GM18511 (cell line): ENCODE results near the gene CAMKK2.
"Not testable (repeated sequence)": the region's sequence is repeated elsewhere in the genome, so short reads cannot be mapped to it uniquely, and the experiment has no call there.

Source experiments
- ATAC-seq: cut with Tn5 transposase; IDR thresholded peaks from one replicate; pipeline ENCODE4 v1.9.1; 2021; ENCODE audit warnings: mild to moderate bottlenecking, moderate library complexity; ENCODE audit not compliant: unreplicated experiment

Gene CAMKK2

DNA sequence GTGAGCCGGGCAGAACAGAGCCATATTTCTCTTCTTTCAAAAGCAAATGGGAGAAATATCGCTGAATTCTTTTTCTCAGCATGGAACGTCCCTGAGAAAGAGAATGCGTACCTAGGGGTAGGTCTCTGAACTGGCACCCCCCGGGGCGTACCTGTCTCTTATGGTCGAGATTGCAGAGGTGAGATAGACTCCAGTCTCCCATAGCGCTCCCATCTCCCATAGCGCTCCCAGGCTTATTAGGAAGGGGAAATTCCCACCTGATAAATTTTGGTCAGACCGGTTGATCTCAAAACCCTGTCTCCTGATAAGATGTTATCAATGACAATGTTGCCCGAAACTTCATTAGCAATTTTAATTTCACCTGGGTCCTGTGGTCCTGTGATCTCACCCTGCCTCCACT, 16.0 kb downstream of the CAMKK2 start:
- ATAC-seq: not testable (repeated sequence)

DNA sequence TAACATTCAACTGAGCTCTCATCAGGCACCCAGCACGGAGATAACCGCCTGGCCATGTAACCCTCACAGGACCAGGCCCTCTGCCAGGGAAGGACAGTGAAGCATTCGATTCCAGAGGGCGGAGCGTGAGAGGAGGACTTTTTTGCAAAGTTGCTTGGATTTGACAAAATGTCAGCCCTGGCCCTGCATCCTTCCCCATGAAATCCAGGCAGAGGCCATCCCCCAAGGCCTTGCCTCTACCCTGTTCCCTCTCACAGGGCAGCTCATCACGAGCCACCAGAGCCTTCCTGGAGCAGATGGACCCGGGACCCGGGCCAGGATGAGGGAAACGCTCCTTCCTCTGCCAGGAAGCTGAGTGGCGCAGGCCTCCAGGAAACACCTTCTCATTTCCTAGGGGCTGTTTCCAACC, 17.0 kb downstream of the CAMKK2 start:
- ATAC-seq: no peak

DNA sequence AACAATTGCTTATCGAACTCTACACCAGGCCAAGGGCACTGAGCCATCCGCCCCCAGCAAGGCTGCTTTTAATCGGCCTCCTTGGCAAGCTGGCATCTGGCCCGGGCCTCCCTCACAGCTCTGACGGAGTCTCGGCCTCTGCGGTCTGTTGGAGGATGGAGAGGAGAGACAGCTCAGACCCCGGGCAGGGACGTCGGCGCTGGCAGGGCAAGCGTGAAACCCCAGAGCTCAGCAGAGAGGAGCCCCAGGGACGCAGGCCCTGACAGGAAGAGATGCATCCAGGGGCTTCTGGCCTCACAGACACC, 17.5 kb downstream of the CAMKK2 start:
- ATAC-seq: no peak

DNA sequence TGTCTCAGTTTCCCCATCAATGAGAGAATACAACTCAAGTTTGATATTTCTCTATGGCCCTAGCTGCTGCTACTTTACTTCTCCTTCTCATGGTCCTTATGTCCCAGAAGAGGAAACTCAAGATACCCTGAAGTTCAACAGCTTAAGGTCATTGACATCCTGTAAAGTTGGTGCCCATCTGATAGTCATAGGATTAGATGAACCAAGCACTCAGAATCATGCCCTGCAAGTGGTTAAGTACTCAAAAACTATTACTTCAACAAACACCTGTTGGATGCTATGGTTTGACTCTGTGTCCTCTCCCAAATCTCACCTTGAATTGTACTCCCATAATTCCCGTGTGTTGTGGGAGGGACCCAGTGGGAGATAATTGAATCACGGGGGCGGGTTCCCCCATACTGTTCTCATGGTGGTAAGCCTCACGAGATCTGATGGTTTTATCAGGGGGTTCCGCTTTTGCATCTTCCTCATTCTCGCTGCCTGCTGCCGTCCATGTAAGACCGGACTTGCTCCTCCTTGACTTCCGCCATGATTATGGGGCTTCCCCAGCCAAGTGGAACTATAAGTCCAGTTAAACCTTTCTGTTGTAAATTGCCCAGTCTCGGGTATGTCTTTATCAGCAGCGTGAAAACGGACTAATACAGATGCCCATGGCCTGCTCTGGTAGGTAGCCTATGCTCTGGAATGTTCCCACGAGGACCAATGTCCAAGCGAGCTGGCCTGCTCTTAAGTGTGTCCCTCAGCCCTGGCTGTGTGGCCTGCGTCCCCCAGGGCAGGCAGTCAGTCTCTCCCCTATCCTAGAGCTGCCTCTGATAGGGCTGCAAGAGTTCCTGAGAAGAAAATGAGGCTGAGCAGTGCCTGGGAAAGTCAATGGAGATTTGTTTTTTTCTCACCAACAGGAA, 18.1 kb downstream of the CAMKK2 start:
- no peak for ATAC-seq

DNA sequence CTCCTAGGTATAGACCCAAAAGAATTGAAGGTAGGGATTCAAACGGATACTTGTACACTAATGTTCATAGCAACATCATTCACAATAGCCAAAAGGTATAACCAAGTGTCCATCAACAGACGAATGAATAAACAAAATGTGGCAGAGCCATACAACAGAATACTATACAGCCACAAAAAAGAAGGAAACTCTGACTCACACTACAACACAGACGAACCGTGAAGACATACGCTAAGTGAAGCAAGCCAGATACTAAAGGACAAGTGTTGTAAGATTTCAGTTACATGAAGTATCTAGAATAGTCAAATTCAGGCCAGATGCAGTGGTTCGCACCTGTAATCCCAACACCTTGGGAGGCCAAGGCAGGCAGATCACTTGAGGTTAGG, 19.1 kb downstream of the CAMKK2 start:
- no peak for ATAC-seq

DNA sequence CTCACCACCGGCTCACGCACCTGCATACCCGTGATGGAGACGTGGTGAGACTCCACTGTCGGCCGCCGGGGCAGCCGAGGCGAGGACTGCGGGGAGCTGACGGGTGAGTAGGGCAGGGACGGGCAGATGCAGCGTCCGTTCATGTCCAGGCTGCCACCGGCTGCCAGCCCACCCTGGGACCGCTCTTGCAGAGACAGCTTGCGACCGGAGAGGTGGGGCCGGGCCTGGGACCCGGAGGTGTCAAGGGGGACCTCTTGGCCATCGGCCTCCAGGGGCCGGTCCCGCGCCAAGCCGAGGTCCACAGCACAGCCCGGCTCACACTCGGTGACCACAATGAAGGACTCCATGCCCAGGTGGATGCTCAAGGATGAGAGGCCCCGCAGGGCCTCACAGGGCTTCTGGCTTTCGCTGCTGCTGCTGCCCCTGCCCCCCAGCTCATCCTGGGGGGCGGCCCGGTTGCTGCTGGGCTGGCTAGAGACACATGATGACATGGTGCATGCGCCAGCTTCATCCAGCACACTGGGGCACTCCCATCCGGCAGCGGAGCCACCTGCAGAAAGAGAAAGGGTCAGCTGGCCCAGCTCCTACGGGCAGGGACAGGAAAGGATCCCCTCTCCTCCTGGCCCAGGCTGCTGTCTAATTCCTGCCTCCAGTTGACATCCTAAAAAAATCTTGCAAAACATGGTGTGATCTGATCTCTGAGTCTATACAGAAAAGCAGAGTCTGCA, 22.3 kb downstream of the CAMKK2 start:
- ATAC-seq: no peak

DNA sequence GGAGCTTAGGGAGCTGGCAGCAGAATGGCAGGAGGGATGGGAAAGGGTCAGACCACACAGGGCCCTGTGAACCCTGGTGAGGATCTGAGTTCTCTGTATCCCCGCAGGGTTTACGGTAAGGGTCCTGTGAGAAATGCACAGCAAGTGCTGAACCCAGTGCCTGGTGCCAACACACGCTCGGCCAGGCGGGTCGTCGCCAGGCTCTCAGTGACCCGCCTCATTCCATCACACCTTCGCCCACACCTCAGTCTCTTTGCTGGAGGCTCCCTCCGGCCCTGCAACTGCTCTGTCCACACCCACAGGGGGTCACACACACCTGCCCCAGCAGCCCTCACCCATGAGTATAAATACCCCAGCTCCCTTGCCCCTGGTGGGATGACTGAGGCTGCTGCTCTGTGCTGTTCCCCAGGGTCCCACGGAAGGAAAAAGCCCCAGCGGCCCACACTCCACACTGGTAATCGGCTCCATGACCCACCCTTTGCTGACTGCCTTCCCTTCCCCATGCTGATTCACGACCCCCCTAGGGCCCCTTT, 23.1 kb downstream of the CAMKK2 start:
- no peak for ATAC-seq

DNA sequence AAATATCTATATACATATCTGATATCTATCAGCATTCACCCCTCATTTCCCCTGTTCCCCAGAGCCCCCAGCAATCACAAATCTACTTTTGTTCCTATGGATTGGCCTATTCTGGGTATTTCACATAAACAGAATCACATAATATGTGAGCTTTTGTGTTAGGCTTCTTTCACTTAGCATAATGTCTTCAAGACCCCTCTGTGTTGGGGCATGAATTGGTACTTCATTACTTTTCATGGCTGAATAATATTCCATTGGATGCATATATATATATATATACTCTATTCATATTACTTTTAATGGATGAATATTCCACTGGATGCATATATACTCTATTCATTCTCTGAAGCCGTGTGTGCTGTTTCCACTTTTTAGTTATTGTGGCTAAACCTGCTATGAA, 28.7 kb downstream of the CAMKK2 start:
- no peak for ATAC-seq

DNA sequence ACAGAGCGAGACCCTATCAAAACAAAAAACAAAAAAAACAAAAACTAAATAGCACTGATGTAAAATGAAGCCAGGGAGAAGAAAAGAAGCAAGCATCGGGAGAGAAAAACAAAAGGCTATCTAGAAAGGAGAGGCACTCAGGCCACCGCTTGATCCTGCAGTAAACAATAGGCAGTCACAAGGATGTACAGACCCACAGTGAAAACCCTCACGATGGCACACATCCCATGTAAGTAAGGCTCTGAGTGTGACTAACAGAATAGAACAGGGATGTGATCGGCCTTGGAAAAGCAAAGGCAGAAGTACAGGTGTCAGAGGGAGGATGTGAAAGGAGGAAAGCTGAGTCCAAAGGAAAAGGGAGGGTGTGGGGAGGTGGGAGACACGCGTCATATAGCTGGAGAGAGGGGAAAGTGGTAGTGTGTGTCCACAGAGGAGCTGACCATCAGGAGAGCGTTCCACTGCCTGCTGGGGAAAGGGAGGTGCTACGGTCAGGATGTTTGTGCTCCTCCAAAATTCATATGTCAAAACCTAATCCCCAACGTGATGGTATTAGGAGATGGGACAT, 31.5 kb downstream of the CAMKK2 start:
- ATAC-seq: no peak

DNA sequence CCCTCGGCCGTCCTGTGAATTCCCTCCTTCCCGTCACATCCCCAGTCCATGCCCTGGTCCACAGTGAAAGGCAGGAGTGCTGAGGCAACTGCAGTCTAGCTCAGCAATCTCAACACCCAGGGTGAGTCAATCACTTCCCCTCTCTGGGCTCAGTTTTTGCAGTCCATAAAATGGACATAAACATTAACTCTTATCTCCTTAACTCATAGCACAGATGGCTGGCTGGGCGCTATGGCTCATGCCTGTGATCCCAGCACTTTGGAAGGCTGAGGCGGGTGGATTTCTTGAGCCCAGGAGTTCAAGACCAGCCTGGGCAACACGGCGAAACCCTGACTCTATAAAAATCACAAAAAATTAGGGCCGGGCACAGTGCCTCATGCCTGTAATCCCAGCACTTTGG, 32.4 kb downstream of the CAMKK2 start:
- ATAC-seq: no peak

DNA sequence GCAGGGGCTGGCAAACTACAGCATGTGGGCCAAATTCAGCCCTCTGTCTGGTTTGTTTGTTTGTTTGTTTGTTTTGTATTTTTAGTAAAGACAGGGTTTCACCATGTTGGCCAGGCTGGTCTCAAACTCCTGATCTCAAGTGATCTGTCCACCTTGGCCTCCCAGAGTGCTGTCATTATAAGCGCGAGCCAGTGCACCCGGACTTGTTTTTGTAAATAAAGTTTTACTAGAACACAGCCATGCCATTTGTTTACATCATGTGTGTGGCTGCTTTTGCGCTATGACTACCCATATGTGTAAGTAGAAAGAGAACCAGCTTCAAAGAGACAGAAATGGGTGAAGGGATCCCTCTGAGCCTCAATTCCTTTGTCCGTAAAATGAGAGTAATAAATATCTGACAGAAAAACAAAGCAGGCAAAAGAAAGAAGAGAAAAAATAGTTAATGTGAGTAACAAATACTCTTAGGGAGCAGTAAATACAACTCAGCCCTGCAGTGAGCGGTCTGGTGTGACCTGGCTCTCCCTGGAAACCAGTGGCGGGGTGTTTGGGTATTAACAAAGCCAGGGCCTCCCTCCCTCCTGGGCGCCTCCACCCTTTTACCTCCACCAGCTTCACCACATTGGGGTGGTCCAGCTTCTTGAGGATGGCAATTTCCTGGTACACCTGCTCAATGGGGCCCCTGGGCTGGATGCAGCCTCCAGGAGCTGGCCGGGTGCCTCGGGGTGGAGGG, 33.1 kb downstream of the CAMKK2 start:
- ATAC-seq: no peak

DNA sequence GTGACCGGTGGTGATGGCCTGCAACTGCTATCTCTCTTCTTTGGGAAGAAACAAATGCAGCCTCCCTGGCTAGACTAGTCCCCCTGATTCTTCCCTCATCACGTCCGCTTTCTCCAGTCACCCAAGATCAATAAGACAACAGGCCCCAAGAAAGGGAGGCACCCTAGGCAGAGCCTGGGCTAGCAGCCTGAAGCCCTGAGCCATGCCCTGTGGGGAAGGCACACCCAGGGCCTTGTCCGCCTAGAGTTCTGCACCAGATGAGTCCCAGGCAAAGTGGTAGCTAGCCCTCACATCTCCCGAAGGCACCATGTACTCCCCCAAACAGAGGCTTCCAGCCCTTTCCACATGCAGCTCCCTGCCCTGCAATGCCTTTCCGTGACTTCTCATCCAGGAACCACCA, 35.1 kb downstream of the CAMKK2 start:
- no peak for ATAC-seq

DNA sequence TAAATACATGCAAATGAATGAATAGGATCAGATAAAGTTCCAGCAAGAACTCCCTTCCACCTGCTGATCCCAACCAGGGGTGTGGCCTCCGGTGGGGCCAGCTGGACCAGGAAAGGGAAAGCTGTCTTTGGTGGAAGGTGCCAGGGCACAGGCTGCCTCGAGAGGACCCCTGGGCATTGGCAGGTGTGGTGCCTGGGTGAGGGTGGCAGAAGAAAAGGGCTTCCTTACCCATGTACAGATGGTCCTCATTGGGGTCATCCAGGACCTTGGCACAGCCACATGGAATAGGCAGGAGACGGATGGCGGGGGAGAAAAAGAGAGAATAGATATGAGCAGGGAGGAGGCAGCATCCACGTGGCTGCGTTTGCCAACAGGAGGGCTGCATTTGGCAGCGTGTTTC, 36.4 kb downstream of the CAMKK2 start:
- ATAC-seq: no peak

DNA sequence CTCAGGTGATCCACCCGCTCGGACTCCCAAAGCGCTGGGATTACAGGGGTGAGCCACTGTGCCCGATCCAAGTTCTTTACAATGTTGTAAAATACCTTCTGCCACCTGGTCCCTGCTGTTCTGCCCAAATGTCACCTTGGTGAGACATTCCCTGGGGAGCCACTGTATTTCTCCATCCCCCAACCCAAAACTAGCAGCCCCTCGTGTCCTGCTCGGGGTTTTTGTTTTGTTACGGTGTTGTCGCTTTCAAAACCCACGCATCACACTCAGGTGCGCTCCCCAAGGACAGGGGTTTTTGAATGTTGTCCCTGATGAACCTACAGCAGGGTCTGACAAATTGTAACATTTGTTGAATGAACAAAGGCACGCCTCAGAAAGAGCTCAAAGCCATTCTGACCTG, 37.4 kb downstream of the CAMKK2 start:
- ATAC-seq: no peak

DNA sequence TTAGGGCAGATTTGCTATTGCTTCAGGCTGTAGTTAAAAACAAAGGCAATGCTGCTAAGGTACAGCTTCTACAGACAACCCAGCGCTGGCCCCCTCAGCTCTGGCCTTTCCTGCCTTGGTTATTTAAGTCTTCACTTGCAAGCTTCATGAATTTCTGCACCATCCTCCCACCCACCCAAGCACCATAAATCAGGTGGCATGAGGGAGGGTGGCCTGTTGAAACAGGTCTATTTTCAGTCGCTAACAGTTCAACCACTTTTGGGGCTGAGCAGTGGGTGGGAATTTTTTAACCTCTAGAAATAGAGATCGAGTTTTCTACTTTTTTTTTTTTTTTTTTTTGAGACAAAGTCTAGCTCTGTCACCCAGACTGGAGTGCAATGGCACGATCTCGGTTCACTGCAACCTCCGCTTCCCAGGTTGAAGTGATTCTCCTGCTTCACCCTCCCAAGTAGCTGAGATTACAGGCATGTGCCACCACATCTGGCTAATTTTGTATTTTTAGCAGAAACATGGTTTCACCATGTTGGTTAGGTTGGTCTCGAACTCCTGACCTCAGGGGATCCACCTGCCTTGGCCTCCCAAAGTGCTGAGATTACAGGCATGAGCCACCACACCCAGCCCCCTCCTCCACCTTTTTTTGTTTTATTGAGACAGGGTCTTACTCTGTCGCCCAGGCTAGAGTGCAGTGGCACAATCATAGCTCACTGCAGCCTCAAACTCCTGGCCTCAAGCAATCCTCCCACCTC, 38.6 kb downstream of the CAMKK2 start:
- ATAC-seq: peak; percentile 43

DNA sequence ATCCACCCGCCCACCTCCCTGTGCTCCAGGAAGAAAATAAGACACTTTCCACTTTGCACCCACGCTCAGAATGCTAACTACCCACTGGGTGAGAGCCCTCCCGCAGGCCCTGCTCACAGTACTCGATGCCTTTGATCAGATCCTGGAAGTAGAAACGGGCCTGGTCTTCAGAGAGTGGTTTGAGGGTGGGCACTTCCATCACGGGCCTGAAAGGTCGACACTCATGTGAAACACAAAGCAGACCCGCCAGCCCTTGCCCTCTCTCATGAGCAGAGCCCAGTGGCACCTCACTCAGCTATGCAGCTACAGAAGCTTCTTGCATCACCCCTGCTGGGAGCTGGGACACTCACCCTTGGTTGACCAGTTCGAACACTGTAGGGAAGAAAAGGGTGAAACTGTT, 41.1 kb downstream of the CAMKK2 start:
- no peak for ATAC-seq

DNA sequence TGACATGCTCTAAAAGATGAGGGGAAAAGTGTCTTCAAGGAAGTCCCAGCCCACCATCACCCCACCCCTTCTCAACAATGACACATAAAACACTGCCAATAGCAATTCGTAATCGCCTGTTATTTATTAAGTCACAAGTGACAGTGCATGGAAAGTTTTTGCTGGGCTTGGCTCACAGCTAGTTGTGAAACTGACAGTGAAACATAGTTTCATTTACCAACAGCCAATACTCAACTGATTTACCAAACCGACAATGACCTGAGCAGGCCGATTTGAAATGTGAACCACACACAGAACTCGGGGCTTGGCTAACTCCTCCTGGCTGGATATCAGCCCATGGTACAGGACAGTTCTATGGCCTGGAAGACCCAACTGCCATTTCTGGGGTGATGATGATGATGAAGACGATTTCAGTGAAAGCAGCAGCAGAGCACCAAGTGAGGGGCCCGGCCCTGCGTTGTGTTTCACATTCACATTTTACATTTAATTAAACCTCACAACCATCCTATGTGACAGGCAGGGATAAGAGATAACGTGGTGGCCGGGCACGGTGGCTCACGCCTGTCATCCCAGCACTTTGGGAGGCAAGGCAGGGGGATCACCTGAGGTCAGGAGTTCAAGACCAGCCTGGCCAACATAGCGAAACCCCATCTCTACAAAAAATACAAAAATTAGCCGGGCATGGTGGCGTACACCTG, 42.7 kb downstream of the CAMKK2 start:
- ATAC-seq: no peak

DNA sequence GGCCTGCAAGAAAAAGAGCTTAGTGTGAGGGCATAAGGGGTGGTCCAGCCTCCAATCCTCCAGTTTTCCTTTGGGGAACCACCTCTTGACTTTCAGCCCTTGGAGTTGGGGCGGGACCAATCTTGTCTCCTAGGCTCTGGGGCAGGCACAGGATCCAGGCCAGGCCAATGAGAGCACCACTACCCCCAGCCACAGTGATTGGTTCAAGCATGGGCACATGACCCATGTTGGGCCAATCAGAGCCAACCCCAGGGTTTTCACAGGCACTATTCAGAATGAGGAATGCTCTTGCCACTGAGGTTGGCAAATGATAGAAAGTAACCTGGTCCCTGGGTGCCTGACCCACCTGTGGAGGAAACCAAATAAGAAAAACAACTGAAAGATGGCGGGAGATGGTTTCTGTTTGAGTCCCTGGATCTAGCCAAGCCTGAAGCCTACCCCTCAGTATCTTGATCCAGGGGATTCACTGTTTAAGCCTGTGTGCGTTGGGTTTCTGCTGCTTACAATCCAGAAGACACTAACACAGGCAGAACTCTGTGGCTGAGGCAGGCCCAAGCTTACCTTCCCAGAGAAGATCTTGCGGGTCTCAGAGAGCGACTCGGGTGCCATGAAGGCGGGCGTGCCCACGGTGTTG, 43.7 kb downstream of the CAMKK2 start:
- ATAC-seq: no peak

DNA sequence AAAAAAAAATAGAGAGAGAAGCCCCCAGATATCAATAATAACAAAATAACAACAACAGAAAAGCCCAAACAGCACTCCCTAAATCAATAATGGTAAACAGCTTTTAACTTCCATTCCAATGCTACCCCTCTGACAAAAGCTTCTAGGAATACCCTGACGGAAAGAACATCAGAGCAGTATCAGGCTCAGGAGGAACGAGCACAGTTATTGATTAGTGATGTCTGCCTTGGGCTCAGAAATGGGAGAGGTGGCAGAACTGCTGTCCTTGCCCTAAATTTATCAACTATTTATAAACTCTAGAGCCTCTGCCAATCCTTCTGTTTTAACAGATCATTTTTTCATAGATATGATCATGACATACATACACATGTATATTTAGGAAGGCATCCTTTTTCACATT, 44.7 kb downstream of the CAMKK2 start:
- no peak for ATAC-seq

DNA sequence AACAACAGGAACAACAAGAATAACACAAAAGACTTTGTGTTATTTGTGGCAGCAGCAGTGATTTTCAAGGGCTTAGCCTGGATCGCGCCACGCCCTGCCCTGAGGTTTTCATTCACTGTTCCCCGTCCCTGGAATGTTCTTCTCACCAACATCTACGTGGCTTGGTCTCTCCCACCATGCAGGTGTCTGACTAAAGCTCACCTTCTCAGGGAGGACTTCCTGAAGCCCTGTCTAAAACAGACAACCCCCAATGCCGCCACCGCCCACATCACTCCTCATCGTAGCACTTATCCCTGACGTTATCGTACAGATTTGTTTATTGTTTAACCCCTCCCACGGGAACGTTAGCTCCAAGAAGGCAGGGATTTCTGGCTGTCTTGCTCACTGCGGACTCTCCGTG, 46.1 kb downstream of the CAMKK2 start:
- no peak for ATAC-seq
